ENCODE measurements around the gene YJU2.
"Not testable (repeated sequence)": the region's sequence is repeated elsewhere in the genome, so short reads cannot be mapped to it uniquely, and the experiment has no call there.

Gene YJU2

DNA sequence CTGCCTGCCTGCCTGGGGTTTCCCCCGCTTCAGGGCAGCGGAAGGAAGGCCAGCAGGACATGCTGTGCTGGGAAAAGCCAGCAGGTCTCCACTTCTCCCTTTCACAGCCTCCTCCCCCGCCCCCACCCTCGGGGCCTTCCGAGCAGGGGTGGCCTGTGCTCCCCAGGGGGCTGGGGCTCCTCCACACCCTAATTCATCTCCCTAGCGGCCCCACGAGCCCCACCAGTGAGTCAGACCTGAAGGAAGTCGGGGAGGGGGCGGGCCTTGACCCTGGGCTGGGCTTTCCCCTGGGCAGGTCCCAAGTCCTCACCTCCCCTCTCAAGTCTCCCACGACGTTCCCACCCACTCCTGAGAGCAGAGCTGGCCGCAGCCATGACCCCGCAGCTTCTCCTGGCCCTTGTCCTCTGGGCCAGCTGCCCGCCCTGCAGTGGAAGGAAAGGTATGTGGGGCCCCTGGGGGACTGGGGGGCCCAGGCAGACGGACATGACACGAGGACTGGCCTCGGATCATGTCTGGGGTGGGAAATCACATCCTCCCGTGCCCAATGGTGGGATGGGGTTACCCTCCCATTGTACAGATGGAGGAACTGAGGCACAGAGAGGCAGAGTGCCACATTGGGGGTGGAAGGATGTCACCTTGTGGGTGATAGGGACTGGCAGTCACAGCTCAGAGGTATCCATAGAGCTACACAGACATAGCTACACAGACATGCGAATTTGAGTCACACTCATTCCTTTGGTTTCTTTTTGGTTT is 17.5 kb upstream of the YJU2 start, which contains the start of gene EBI3:
EBI3 (plus strand) TSS at position 345 of the 753 bp plus-strand sequence; CDS start at position 373, 28 bp downstream.
- DNase-seq, result no peak

DNA sequence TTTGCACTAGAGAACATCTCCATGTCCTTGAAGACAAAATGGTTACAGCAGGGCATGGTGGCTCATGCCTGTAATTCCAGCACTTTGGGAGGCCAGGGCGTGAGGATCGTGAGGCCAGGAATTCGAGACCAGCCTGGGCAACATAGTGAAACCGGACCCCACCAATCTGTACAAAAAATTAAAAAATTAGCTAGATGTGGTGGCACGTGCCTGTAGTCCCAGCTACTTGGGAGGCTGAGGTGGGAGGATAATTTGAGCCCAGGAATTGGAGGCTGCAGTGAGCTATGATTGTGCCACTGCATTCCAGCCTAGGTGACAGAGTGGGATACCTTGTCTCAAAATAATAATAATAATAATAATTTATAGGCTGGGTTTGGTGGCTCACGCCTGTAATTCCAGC is 16.6 kb upstream of the YJU2 start:
- DNase-seq, result not testable (repeated sequence)

DNA sequence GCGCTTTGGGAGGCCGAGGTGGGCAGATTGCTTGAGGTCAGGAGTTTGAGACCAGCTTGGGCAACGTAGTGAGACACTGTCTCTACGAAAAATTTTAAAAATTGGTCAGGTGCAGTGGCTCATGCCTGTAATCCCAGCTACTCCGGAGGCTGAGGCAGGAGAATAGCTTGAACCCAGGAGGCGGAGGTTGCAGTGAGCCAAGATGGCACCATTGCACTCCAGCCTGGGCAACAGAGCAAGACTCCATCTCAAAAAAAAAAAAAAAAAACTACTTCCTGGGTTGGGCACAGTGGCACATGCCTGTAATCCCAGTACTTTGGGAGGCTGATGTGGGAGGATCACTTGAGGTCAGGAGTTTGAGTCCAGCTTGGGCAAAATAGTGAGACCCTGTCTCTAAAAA is 15.4 kb upstream of the YJU2 start:
- not testable (repeated sequence) for DNase-seq

DNA sequence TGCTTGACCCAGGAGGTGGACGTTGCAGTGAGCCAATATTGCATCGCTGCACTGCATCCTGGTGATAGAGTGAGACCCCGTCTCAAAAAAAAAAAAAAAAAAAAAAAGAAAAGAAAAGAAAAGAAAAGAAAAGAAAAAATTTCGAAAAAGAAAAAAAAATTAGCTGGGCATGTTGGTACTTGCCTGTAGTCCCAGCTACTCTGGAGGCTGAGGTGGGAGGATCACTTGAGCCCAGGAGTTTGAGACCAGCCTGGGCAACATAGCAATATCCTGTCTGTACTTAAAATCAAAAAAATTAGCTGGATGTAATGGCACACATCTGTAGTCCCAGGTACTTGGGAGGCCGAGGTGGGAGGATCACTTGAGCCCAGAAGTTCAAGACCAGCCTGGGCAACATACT is 14.7 kb upstream of the YJU2 start:
- not testable (repeated sequence) for DNase-seq

DNA sequence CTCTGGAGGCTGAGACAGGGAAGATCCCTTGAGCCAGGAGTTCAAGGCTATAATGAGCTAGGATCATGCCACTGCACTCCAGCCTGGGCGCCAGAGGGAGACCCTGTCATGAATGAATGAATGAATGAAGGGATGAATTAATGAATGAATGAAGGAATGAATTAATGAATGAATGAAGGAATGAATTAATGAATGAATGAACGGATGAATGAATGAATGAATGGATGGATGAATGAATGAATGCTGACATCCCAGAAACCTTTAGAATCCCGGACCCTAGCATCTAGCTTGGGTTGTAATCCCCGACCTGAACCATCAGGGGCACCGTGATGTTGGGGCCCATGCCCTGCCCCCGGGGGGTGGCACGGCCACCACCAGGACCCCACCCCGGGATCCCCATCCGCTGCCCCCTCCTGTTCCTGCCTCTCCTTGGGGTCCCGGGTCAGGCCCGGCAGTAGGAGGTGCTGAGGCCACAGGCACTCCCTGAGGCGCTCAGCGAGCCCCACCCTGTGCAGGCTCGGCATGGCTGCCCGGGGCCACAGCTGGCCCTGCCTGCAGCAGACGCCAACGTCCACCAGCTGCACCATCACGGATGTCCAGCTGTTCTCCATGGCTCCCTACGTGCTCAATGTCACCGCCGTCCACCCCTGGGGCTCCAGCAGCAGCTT is 14.1 kb upstream of the YJU2 start:
- DNase-seq, result no peak

DNA sequence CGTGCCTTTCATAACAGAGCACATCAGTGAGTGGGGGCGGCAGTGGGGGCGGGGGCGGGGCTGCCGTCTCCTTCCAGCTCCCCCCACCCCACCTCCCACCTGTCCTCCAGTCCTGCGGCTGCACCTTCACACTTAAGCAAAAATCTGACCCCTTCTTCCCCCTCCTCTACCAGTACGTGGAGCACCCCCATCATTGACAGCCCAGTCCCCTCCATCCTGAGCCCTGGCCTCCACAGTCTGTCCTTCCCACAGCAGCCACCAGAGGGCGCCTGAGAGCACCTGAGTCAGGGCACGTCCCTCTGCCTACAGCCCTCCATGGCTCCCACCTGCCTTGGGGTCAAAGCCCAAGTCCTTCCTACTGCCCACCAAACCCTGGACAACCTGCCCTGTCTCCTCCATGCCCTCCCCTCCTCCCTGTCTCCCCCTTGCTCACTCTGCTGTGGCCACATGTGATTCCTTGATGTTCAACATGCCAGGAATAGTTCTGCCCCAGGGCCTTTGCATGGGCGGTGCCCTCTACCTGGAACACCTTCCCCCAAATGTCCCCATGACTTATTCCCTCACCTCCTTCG is 13.5 kb upstream of the YJU2 start:
- DNase-seq, result peak; percentile 62

DNA sequence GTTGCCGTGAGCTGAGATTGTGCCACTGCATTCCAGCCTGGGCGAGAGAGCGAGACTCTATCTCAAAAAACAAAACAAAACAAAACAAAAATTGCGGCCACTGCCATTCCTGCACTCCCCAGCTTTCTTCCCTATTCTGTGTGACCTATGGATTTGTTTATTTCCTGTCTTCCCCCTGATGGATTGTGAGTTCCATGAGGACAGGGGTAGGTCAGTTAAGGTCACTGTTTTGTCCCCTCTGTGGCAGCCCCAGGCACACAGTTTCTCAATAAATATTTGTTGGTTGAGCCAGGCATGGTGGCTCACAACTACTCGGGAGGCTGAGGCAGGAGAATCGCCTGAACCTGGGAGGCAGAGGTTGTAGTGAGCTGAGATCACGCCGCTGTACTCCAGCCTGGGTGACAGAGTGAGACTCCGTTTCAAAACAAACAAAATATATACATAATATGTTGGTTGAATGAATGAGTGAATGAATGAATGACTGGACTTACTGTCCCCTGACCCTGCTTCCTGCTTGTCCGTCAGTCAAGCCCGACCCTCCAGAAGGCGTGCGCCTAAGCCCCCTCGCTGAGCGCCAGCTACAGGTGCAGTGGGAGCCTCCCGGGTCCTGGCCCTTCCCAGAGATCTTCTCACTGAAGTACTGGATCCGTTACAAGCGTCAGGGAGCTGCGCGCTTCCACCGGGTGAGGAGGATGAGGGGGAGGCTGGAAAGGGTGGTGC is 12.6 kb upstream of the YJU2 start:
- no peak for DNase-seq

DNA sequence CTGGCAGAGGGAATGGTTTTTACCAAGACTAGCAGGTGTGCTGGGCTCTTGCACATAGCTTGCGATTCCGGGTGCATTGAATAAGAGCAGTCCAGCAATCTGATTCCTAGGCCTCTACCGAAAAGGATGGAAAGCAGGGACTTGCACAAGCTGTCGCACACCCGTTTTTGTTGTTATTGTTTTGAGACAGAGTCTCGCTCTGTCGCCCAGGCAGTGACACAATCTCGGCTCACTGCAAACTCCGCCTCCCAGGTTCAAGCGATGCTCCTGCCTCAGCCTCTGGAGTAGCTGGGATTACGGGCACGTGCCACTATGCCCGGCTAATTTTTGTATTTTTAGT is 12.0 kb upstream of the YJU2 start:
- DNase-seq, result no peak

DNA sequence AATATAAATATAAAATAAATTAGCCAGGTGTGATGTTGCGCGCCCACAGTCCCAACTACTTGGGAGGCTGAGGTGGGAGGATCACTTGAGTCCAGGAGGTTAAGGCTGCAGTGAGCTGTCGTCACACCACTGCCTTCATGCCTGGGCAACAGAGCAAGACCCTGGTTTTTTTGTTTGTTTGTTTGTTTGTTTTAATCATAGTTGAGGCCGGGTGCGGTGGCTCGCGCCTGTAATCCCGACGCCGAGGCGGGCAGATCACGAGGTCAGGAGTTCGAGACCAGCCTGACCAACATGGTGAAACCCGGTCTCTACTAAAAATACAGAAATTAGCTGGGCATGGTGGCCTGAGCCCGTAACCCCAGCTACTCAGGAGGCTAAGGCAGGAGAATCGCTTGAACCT is 9.4 kb upstream of the YJU2 start:
- DNase-seq, result not testable (repeated sequence)

DNA sequence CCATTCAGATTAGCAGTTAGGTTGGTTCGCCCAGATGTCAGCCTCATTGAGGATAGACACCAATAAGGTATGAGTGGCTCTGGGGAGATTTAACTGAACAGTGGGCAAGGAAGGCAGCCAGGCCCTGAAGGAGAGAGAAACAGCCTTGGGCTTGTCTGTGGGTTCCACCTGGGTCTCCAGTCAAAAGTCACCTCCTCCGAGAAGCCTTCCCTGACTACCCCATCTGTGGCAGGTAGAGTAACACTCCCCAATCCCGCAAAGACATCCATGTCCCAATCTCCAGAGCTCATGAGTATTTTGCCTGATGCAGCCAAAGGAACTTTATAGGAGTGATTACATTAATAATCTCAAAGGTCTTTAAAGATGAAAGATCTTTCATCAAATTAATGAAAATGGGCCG is 8.0 kb upstream of the YJU2 start:
- no peak for DNase-seq

DNA sequence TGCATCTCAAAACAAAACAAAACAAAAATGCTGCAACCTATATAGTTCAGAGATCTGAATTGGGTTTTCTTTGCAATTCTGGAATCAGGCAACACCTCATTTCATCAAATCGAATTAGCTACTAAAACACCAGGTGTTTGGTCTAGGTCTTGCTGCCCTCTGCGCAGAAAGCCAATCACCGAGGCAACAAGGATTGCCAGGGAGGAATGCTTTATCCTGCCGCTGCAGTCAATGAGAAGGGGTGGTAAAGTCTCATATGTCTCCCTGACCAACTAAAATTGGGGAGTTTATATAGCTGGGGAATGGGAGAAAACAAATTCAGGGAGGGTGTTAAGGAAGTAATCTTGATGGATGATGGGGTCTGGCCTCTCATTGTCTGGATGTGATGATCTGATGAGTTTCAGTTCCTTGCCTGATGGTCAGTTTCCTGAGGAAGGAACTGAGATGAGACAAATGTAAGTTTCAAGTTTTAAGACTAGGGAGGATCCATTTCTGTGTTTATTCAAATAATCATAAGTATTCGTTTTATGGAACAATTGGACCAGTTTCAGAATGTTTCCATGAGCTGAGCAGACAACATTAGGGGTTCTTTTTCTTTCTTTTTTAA is 5.0 kb upstream of the YJU2 start:
- no peak for DNase-seq

DNA sequence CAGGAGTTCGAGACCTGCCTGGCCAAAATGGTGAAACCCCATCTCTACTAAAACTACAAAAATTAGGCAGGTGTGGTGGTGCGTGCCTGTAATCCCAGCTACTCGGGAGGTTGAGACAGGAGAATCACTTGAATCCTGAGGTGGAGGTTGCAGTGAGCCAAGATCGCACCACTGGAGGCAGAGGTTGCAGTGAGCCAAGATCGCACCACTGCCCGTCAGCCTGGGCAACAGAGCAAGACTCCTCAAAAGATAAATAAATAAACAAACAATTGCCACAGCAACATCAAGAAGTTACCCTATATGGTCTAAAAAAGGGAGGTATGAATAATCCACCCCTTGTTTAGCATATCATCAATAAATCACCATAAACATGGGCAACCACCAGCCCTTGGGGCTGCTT is 942 bp upstream of the YJU2 start:
- DNase-seq, result not testable (repeated sequence)

DNA sequence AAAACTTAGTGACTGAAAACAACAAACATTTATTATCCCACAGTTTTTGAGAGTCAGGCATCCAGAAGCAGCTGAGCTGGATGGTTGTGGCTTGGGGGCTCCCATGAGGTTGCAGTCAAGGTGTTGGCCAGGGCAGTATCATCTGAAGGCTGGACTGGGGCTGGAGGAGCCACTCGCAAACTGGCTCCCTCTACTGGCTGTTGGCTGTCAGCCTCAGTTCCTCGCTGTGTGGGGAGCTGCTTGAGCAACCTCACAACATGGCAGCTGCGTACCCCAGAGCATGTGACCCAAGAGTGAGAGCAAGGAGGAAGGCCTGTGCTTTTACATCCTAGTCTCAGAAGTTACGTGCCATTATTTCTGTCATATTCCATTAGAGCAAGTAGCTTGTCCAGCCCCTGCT is 9.7 kb downstream of the YJU2 start:
- no peak for DNase-seq

DNA sequence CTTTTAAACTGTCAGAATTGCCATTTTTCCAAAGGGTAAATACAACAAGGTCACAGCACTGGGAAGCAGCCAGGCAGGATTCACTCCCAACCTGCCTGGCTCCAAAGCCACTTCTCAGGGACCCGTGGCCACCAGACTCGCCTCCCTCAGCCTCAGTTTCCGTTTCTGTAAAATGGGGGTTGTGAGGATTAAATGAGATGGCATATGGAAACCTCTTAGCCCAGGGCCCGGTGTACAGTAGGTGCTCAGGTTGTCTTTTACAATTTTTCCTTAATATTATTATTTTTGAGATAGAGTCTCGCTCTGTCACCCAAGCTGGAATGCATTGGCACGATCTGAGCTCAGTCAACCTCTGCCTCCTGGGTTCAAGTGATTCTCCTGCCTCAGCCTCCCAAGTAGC is 10.1 kb downstream of the YJU2 start:
- DNase-seq, result no peak

DNA sequence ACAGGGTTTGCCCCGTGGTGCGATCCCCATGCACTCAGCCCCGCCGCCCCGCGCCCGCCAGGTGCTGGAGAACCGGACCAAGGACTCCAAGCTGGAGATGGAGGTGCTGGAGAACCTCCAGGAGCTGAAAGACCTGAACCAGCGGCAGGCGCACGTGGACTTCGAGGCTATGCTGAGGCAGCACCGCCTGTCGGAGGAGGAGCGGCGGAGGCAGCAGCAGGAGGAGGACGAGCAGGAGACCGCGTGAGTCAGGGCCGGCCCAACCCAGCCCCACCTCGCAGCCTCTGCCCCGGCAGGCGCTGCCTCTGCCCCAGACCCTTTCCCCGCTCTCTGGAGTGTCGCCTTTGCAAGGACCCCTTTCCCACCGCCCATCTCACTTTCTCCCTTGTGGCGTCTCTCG is 11.3 kb downstream of the YJU2 start:
- no peak for DNase-seq

DNA sequence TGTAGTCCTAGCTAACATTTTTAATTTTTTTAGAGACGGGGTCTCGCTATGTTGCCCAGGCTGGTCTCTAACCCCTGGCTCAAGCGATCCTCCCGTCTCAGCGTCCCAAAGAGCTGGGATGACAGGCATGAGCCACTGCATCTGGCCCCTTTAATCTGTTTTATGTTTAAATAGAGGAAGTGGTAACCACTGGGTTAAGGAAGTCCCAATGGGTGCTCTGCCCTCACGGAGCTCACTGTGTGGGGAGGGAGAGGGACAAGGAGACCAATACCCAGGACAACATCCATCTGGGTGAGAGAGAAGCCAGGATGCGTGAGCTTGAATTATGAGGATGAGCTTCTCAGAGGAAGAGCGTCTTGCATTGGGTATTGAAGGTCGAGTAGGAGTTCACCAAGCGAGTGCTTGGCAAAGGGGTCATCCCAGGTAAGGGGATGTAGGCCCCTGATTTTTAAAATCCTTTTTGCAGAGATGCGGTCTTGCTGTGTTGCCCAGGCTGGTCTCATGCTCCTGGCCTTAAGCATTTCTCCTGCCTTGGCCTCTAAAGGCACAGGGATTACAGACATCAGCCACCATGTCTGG is 13.8 kb downstream of the YJU2 start:
- DNase-seq, result no peak

DNA sequence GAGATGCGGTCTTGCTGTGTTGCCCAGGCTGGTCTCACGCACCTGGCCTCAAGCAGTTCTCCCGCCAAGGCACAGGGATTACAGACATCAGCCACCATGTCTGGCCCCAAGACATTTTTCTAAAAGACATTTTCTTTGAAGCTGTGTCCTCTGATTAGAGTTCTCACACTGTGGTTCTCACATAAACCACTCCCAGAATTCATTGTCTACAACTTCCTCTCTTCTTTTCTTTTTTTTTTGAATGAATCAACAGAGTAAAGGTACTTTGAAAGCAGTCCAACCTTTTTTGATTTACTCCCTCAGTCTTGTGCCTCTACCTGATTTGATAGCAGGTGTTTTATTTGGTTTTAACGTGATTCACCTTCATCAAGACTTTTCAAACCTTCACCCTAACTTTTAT is 17.9 kb downstream of the YJU2 start:
- no peak for DNase-seq

DNA sequence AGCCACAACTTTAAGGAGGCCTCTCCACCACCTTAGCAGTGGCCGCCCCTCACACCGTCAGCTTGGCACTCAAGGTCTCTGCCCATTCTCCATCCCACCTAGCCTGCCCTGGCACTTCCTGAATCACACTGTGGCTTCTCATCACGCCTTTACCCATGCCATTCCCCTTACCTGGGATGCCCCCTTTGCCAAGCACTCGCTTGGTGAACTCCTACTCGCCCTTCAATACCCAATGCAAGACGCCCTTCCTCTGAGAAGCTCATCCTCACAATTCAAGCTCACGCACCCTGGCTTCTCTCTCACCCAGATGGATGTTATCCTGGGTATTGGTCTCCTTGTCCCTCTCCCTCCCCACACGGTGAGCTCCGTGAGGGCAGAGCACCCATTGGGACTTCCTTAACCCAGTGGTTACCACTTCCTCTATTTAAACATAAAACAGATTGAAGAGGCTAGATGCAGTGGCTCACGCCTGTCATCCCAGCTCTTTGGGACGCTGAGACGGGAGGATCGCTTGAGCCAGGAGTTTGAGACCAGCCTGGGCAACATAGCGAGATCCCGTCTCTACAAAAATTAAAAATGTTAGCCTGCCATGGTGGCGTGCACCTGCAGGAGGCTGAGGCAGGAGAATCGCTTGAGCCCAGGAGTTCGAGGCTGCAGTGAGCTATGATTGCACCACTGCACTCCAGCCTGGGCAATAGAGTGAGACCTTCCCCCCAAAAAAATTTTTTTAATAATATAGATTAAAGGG is 19.5 kb downstream of the YJU2 start:
- no peak for DNase-seq

DNA sequence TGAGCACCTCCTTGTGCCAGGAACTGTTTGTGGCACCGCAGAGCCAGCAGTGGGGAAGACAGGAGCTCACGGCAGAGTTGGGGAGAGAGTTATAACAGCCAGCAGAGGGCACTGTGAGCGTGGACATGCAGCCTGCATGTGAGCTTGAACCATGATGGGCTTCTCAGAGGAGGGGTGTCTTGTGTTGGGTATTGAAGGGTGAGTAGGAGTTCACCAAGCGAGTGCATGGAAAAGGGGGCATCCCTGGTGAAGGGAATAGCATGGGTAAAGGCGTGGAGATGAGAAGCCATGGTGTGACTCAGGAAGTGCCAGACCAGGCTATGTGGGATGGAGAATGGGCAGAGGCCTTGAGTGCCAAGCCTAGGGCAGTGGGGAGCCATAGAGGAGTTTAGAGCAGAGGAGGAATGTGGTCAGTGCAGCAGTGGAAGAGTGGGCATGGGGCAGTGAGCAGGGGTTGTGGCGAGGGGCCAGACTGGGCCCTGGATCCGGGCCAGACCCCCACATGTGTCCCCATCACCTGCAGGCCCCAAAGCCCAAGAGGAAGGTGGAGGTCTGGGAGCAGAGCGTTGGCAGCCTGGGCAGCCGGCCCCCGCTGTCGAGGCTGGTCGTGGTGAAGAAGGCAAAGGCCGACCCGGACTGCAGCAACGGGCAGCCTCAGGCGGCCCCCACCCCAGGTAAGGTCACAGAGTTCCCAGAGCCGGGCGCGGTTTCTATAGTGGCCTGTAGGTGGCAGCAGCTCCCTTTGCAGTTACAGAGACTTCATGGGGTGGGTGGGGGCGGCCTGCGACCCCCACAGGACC is 20.4 kb downstream of the YJU2 start:
- peak; percentile 56 for DNase-seq

DNA sequence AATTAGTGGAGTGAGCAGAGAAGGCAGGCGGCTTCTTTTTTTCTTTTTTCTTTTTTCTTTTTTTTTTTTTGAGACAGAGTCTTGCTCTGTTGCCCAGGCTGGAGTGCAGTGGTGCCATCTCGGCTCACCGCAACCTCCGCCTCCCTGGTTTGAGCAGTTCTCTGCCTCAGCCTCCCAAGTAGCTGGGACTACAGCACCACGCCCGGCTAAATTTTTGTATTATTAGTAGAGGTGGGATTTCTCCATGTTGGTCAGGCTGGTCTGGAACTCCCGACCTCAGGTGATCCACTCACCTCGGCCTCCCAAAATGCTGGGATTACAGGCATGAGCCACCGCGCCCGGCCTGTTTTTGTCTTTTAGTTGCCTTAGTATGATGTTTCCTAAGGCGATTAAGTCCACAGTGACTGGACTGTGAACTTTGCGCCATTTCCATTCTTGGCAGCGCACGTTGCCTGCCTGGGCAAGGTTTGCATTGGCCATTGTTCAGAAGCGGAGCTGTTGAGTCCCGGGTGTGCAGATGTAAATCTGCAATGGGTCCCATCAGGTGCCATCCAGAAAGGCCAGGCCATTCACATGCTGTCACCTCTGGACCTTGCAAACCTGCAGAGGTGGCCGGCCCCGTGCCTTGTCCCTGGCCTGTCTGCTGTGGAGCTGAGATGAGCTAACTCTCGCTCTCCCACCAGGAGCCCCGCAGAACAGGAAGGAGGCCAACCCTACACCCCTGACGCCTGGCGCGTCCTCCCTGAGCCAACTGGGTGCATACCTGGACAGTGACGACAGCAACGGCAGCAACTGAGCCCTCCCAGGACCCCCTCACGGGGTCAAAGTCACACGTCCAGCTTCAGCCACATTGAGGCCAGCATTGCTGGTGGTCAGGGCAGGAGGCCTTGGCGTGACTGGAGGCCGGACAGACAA is 21.3 kb downstream of the YJU2 start:
- no peak for DNase-seq

Data from T-helper 9 cell (primary cell).